ENCODE data around the gene TANC2. TPM values are rescaled to one million over a fixed set of nuclear protein-coding genes. Genes with fewer than 3 reads are reported as not detected.

The TANC2 gene
- total RNA-seq, 1 experiment from 2014 or later: 18.6 TPM

GRCh38 chr17:62948370-62948769, 17.7 kb upstream of the TANC2 start:
- no peak for TF ChIP-seq ZNF416 (CRISPR knock-in tag; IDR thresholded peaks at IDR 0.05)
- Mint-ChIP-seq H3K36me3 (no peaks in the 10 kb centered on the region), H3K4me1 (no peaks in the 10 kb centered on the region), H3K9me3 (no peaks in the 10 kb centered on the region), H3K27ac (no peak overlapping the region), H3K27me3 (ENCODE audit: low read depth) (no peaks in the 10 kb centered on the region), H3K4me3 (no peak overlapping the region)
- ChIA-PET CTCF (no interaction called here), POLR2A (no interaction called here)
- DNase-seq (ENCODE audit: low spot score): no peak
- ATAC-seq: no peak

GRCh38 chr17:62949036-62949435, 17.0 kb upstream of the TANC2 start:
- no peak overlapping the region for H3K4me3 Mint-ChIP-seq
- H3K27me3 Mint-ChIP-seq (ENCODE audit: low read depth): no peaks in the 10 kb centered on the region
- ChIA-PET POLR2A (no interaction called here), CTCF (no interaction called here)
- no peaks in the 10 kb centered on the region for H3K4me1 Mint-ChIP-seq
- ATAC-seq (no peak), DNase-seq (ENCODE audit: low spot score) (no peak)
- no peaks in the 10 kb centered on the region for H3K36me3 Mint-ChIP-seq
- H3K27ac Mint-ChIP-seq: no peak overlapping the region
- H3K9me3 Mint-ChIP-seq: no peaks in the 10 kb centered on the region
- TF ChIP-seq NFE2L1 (CRISPR knock-in tag; IDR thresholded peaks at IDR 0.05) (no peak), TCF7 (CRISPR knock-in tag; IDR thresholded peaks at IDR 0.05; ENCODE audit: low read depth) (no peak), CTCF (IDR thresholded peaks at IDR 0.05) (no peak), MXD4 (CRISPR knock-in tag; IDR thresholded peaks at IDR 0.05; ENCODE audit: borderline replicate concordance) (no peak), IRF1 (CRISPR knock-in tag; IDR thresholded peaks at IDR 0.05) (no peak), ZNF423 (CRISPR knock-in tag; IDR thresholded peaks at IDR 0.05) (no peak)

GRCh38 chr17:62950067-62950466, 16.0 kb upstream of the TANC2 start:
- ATAC-seq: no peak
- H3K9me3 Mint-ChIP-seq: no peaks in the 10 kb centered on the region
- ChIA-PET POLR2A (no interaction called here), CTCF (no interaction called here)
- DNase-seq (ENCODE audit: low spot score): no peak
- no peaks in the 10 kb centered on the region for H3K36me3 Mint-ChIP-seq
- H3K4me1 Mint-ChIP-seq: no peaks in the 10 kb centered on the region
- no peak overlapping the region for H3K27ac Mint-ChIP-seq
- H3K4me3 Mint-ChIP-seq: no peak overlapping the region
- no peaks in the 10 kb centered on the region for H3K27me3 Mint-ChIP-seq (ENCODE audit: low read depth)
- TF ChIP-seq ZNF532 (CRISPR knock-in tag; IDR thresholded peaks at IDR 0.05; ENCODE audit: borderline replicate concordance) (no peak), ATF1 (CRISPR knock-in tag; IDR thresholded peaks at IDR 0.05) (no peak), ATF2 (CRISPR knock-in tag; IDR thresholded peaks at IDR 0.05; ENCODE audit: borderline replicate concordance, low read depth) (no peak), ZNF317 (CRISPR knock-in tag; IDR thresholded peaks at IDR 0.05; ENCODE audit: borderline replicate concordance, low read depth) (no peak), EMX1 (CRISPR knock-in tag; IDR thresholded peaks at IDR 0.05) (no peak), ZNF423 (CRISPR knock-in tag; IDR thresholded peaks at IDR 0.05) (no peak), AFF4 (CRISPR knock-in tag; IDR thresholded peaks at IDR 0.05; ENCODE audit: borderline replicate concordance) (no peak), ZNF263 (CRISPR knock-in tag; IDR thresholded peaks at IDR 0.05; ENCODE audit: low read depth) (no peak), MYBL2 (CRISPR knock-in tag; IDR thresholded peaks at IDR 0.05) (no peak), ZNF281 (CRISPR knock-in tag; IDR thresholded peaks at IDR 0.05) (no peak), ZMAT4 (CRISPR knock-in tag; IDR thresholded peaks at IDR 0.05) (no peak)
